Upper lobe of right lung (tissue), 1 donor: ENCODE data around the gene CEACAM4. TPM values are rescaled to one million over a fixed set of nuclear protein-coding genes. Genes with fewer than 3 reads are reported as not detected.

Experiments used
- ATAC-seq: fragments of 200-7000 bp; cut with Tn5 transposase; one replicate; pipeline ENCODE4 v1.9.1; 2020; ENCODE audit warnings: mild to moderate bottlenecking, moderate library complexity
- DNase-seq: peaks from one replicate; pipeline ENCODE4 v3.0.0-alpha.2; 2020
- H3K27ac ChIP-seq: fragments of 200-600 bp; one replicate; pipeline ENCODE4 v1.8.0; 2022
- H3K27me3 ChIP-seq: fragments of 200-600 bp; one replicate; pipeline ENCODE4 v1.8.0; 2022; ENCODE audit warnings: mild to moderate bottlenecking
- H3K36me3 ChIP-seq: fragments of 200-600 bp; one replicate; pipeline ENCODE4 v1.8.0; 2022
- H3K4me1 ChIP-seq: fragments of 200-600 bp; one replicate; pipeline ENCODE4 v1.8.0; 2022
- H3K4me3 ChIP-seq: fragments of 200-600 bp; one replicate; pipeline ENCODE4 v1.8.0; 2022; ENCODE audit warnings: mild to moderate bottlenecking
- H3K9me3 ChIP-seq: fragments of 200-600 bp; one replicate; pipeline ENCODE4 v1.8.0; 2022
- intact Hi-C: fragments of 100-400 bp; cut with DNase I; formaldehyde crosslinking; loops from one replicate; pipeline ENCODE4 v1.11.0; 2022
- total RNA-seq: library from RNA; stranded (reverse); fragmentation: NEBNext Ultra II Directional; extraction: Animal tissue kit (Norgen Biotek cat#: 25700); gene quantifications from one replicate; pipeline ENCODE4 v1.2.1, GENCODE V29; 2021
- TF ChIP-seq, protein P1 (sequence below): fragments of 200-600 bp; IDR thresholded peaks from one replicate; pipeline ENCODE4 v1.8.0; 2022; ENCODE audit warnings: antibody characterized with exemption
- donor health status: DM: no; HTN: yes; CAD: no; lungs with severe emphysema.

The CEACAM4 gene
- total RNA-seq, 1 donor from 2014 or later = 4.6 TPM

DNA sequence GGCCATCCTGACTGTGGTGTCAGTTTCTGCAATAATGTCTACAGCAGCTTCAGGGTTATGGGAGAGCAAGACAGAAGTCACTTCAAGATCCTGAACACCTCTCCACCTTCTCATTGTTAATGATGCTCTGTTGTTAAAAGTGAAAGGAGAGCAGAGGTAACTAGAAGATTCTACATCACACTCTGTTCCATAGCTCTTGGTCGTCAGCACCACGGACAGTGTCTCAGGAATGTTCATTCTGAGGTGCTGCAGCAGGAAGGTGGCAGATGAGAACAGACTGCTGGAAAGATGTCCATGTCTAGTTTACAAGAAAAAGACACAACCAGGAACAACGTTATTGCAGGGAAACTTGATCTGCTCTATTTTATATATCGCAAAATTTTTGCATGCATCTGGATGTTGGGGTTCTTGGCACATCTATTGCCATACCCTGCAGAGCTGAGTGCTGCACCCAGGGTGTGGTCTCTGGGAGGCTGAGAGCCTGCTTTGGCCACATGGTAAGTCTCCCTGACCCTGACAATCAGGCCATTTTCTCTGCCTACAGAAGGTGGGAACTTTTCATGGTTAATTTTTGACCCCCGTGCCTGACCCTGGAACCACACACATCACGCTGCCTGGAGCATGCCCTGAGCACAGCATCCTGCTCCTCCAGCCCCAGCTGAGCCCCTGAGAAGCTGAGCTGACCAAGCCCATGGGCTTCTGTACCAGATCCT lies 38.2 kb downstream of the CEACAM4 start:
- Histone ChIP-seq H3K27ac (no peak overlapping the region), H3K4me3 (no peak overlapping the region), H3K36me3 (no peaks in the 10 kb centered on the region), H3K27me3 (peaks cover 5% of the 10 kb centered on the region), H3K4me1 (no peaks in the 10 kb centered on the region), H3K9me3 (no peaks in the 10 kb centered on the region)
- TF ChIP-seq, protein P1, sequence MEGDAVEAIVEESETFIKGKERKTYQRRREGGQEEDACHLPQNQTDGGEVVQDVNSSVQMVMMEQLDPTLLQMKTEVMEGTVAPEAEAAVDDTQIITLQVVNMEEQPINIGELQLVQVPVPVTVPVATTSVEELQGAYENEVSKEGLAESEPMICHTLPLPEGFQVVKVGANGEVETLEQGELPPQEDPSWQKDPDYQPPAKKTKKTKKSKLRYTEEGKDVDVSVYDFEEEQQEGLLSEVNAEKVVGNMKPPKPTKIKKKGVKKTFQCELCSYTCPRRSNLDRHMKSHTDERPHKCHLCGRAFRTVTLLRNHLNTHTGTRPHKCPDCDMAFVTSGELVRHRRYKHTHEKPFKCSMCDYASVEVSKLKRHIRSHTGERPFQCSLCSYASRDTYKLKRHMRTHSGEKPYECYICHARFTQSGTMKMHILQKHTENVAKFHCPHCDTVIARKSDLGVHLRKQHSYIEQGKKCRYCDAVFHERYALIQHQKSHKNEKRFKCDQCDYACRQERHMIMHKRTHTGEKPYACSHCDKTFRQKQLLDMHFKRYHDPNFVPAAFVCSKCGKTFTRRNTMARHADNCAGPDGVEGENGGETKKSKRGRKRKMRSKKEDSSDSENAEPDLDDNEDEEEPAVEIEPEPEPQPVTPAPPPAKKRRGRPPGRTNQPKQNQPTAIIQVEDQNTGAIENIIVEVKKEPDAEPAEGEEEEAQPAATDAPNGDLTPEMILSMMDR = no peak
- intact Hi-C loops = no loop called here
- ATAC-seq (no peak), DNase-seq (no peak)

- Histone ChIP-seq H3K27me3 (peaks cover 5% of the 10 kb centered on the region), H3K27ac (no peak overlapping the region), H3K4me1 (no peaks in the 10 kb centered on the region), H3K36me3 (no peaks in the 10 kb centered on the region), H3K4me3 (no peak overlapping the region), H3K9me3 (no peaks in the 10 kb centered on the region)
- TF ChIP-seq, protein P1 = no peak
- no peak for DNase-seq
- intact Hi-C loops = no loop called here
- no peak for ATAC-seq
These were observed 39.0 kb downstream of the CEACAM4 start for GRCh38 chr19:41587838-41588210.

DNA sequence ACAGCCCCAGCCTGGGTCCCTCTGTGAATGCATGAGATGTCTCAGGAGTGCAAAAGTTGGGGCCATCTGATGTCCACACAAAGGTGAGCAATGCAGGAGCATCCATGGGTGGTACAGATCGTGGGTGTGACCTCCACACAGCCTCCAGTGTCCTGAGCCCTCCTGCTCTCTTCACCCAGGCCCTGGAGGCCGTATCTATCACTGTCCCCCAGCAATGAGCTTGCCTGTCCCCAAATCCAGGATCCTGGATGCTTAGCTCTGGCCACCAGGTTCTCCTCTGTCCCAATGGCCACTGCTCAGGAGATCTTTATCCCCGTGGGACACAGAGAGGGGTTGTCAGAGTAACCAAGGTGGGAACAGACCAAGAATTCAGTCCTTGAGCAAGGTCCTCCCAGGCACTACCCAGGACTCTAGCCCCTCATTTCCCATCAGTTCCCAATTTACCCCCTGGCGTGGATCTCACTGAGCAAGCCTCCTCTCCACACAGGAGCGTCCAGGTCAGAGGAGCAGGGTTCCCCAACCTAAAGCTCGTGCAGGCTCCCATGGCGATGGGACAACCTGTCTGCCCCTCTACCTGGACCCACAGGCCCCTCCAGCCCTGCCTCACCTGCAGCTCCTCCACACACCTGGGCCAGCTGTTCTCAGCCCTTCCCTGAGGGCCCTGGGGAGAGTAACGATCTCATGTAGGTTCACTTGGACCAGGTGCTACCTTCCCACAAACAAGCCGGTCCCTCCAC lies 39.6 kb downstream of the CEACAM4 start:
- no peaks in the 10 kb centered on the region for H3K9me3 ChIP-seq
- H3K36me3 ChIP-seq = no peaks in the 10 kb centered on the region
- DNase-seq = no peak
- intact Hi-C loops = no loop called here
- no peak overlapping the region for H3K4me3 ChIP-seq
- TF ChIP-seq, protein P1 = no peak
- ATAC-seq = no peak
- H3K27ac ChIP-seq = no peak overlapping the region
- peaks cover 5% of the 10 kb centered on the region for H3K27me3 ChIP-seq
- H3K4me1 ChIP-seq = no peaks in the 10 kb centered on the region

DNA sequence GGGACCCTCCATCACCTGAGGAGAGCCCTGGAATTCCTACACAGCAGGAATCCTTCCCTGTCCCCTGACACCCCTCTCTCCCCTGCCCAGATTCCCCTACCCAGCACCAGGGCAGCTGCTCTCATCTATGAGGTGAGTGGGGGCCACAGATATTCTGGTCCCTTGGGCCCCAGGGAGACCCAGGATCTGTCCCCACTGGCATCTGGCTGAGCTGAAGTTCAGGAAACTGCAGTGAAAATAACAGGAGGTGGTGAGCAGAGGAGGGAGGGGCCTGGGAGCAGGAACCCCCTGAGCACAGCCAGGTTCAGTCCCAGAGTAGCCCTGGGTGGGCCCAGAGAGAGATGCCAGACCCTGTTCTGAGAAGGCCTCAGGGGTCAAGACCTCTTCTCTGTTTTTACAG lies 40.8 kb downstream of the CEACAM4 start:
- DNase-seq (no peak), ATAC-seq (no peak)
- intact Hi-C loops = no loop called here
- Histone ChIP-seq H3K4me1 (no peaks in the 10 kb centered on the region), H3K4me3 (no peak overlapping the region), H3K27me3 (peaks cover 2% of the 10 kb centered on the region), H3K36me3 (no peaks in the 10 kb centered on the region), H3K27ac (no peak overlapping the region), H3K9me3 (peaks cover 6% of the 10 kb centered on the region)
- TF ChIP-seq, protein P1 = no peak

DNA sequence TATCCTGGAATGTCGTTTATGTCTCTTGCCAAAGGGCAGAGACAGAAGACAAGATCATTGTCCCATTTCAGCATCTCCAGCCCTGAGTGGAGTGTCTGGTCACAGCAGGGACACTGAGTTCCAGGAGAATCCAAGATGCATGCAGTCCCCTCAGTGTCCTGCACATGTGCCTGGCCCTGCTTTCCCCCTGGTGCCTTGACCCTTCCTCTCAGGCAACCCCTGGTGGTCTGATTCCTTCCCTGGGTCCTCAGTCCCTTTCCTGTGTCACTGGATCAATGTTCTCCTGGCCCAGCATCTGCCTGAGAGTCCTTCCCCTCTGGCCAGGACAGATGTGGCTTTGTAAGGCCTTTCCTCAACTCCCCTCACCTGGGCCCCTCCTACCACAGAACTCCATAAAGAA lies 41.9 kb downstream of the CEACAM4 start:
- H3K27ac ChIP-seq = no peak overlapping the region
- intact Hi-C loops = no loop called here
- no peaks in the 10 kb centered on the region for H3K4me1 ChIP-seq
- no peaks in the 10 kb centered on the region for H3K36me3 ChIP-seq
- DNase-seq (no peak), ATAC-seq (no peak)
- peaks cover 8% of the 10 kb centered on the region for H3K9me3 ChIP-seq
- TF ChIP-seq, protein P1 = no peak
- H3K4me3 ChIP-seq = no peak overlapping the region
- no peaks in the 10 kb centered on the region for H3K27me3 ChIP-seq
